HG02840 (cell line): ENCODE measurements around the gene NFKBIB.

Source experiments
- ATAC-seq: cut with Tn5 transposase; IDR thresholded peaks from one replicate; pipeline ENCODE4 v1.9.1; 2021; ENCODE audit warnings: mild to moderate bottlenecking, moderate library complexity, moderate number of reproducible peaks; ENCODE audit not compliant: unreplicated experiment, low FRiP score

NFKBIB gene

GRCh38 chr19:38901683-38902082, 1.9 kb downstream of the NFKBIB start:
- no peak for ATAC-seq

- no peak for ATAC-seq
Measured at GRCh38 chr19:38904581-38905539, 5.1 kb downstream of the NFKBIB start.

GRCh38 chr19:38905620-38906019, 5.9 kb downstream of the NFKBIB start:
- no peak for ATAC-seq

- no peak for ATAC-seq
Measured at GRCh38 chr19:38907227-38907626, 7.5 kb downstream of the NFKBIB start.

GRCh38 chr19:38907670-38908069, 7.9 kb downstream of the NFKBIB start:
- no peak for ATAC-seq

DNA sequence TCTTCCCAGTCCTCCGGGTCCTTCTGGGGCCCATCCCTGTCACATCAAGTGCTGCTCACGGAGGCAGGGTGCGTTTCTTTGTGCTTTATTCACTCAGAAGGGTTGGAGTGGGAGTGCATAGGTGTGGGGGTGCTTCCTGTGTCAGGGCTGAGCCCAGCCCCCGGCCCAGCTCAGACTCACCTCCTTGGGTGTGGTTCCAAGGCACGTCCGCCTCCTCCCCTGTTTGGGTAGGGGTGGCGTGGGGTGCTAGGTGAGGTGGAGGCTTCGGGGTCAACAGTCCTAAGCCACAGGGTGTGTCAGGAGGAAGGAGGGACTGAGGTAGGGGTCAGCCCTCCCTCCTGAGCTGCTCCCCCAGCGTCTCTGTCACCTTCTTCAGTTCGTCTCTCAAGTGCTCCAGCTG, 9.1 kb downstream of the NFKBIB start:
- no peak for ATAC-seq

DNA sequence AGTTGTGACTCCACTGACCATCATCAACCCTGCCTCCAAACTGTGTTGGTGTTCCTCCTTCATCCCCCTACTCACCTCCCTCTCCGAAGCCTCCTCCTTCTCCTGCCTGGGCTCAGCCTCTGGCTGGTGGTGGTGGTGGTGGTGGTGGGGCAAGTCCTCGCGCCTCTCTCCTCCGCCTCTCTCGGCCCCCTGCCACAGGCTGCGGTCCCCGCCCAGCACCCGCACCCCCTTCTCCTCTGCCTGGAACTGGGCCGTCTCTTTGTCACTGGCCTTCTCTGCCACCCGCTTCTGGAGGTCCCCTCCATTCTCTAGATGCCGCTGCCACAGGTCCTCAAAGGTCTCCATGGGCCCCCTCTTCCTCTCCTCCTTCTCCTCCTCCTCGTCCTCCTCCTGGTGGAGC, 10.7 kb downstream of the NFKBIB start:
- no peak for ATAC-seq

DNA sequence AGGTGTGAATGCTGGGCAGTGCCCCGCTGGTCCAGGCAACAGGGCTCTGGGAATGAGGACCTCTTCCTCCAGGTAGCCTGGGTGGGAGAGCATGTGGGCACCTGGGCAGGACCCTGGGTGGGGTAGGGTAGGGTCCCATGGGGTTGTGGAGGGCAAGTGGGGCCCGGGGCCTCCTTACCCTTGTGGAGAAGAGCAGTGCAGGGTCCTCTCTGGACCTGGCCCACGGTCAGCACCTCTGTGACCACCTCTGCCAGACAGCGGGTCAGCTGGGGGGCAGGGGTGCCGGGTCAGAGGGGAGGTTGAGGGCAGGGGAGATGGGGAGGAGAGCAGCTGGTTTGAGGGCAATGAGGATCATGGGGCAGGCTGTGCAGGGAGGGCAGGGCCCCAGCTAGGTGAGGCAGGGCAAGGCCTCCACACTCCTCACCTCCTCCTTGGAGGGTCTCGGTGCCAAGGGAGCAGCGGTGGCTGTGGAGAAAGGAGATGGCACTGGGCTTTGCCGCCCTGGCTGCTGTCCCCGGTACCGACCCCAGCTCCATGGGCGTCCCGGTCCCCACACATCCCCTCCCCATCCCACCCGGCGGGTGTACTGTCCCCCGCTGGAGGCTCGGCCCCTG, 11.7 kb downstream of the NFKBIB start:
- no peak for ATAC-seq

DNA sequence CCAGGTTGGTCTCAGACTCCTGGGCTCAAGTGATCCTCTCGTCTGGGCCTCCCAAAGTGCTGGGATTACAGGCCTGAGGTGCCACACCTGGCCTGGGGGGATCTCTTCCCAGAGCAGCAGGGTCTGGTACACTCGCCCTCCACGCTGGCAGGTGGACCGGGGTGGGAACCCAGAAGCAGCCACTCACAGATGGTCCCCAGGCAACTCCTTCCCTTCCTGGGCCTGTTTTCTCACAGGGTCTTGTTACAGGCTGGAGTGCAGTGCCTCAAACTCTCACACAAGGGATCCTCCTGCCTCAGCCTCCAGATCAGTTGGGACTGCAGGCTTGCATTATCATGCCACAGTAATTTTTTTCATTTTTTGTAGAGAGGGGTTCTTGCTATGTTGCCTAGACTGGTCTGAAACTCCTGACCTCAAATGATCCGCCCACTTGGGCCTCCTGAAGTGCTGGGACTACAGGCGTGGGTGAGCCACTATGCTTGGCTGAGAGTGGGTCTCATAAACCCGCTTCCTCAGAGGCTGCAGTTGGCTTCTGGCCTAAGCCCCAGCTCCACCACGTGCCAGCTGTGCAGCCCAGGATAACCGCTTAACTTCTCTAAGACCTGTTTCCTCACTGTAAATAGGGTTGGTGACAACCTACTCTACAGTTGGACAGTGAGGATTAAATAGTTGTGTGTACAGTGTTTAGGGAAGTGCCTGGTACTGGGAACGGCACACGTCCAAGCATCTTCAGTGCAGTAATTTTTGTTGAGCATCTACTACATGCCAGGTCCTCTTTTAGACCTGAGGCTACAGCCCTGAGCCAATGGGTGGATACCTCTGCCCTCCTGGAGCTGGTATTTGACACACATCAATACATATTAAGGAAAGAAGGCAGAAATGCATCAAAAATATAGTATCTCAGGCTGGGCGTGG, 13.1 kb downstream of the NFKBIB start:
- no peak for ATAC-seq

DNA sequence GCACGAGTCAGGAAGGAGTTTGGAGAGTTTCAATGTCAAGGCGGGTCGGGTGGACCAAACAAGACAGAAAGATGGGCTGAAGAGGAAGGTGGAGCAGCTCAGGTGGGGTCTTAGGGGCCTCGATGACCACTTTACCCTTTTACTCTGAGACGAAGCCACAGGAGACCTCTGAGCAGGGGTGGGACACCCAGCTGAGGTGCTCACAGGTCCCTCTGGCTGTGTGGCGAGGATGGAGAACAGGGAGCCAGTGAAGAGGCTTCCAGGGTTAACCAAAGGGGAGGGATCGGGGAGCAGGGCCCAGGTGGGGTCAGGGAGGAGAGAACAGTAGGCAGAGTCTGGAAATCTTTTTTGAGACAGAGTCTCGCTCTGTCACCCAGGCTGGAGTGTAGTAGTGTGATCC, 14.2 kb downstream of the NFKBIB start:
- ATAC-seq: no peak

DNA sequence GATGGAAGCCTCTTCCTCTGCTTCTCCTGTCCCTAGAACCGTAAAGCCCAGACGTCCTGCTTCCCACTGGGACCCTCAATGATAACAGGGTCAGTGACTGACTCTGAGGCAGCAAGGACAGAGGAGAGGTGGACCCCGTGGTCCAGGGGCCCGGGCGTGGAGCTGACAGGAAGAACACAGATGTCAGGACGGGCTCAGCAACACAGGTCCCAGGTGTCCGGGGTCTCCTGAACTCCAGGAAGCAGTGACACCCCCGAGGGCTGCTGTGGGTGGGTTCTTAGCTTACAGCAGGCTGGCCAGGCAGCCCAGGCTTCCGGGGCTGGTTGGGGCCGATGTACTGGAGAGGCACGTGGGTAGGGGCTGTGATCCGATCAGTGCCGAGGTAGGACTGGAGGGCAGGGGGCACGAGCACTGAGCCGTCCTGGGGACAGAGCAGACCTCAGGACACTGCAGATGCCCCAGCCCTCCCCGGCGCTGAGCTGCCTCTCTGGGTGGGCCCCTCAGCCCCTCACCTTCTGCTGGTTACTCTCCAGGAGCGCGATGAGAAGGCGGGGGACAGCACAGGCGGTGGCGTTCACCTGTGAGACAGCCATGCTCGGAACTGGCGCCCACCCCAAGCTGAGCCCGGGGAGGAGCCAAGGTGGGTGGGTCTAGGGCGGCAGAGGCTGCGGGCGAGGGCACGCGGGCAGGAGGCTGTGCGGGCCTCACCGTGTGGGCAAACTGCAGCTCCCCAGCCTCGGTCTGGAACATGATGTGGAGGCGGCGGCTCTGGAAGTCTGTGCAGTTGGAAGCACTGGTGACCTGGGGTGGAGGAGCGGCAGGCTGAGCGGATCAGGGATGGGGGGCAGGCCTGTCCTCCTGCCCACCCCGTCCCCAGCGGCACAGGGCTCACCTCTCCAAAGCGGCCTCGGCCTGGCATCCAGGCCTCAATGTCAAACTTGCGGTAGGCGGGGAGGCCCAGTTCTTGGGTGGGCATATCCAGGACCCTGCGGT, 15.9 kb downstream of the NFKBIB start:
- ATAC-seq: no peak

DNA sequence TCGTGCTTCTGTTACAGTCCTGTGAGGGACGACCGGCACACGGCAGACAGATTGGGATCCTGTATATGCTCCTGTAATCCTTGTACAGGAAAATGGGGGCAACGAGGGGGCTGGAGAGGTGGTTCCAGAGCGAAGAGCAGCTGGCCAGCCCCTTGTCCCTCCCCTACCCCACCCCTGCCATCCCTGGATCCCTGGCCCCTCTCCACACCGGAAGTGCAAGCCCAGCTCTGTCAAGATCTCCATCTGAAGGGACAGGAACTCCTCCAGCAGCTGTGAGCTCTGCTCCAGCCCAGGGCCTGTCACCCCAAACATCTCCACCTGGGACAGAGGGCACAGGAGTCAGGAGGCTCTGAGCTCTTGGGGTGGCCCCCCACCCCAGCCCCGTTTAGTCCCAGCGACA, 17.7 kb downstream of the NFKBIB start:
- no peak for ATAC-seq

- ATAC-seq: no peak
Measured at GRCh38 chr19:38917921-38918491, 18.2 kb downstream of the NFKBIB start.

- ATAC-seq: no peak
Measured at GRCh38 chr19:38918526-38918925, 18.8 kb downstream of the NFKBIB start.

DNA sequence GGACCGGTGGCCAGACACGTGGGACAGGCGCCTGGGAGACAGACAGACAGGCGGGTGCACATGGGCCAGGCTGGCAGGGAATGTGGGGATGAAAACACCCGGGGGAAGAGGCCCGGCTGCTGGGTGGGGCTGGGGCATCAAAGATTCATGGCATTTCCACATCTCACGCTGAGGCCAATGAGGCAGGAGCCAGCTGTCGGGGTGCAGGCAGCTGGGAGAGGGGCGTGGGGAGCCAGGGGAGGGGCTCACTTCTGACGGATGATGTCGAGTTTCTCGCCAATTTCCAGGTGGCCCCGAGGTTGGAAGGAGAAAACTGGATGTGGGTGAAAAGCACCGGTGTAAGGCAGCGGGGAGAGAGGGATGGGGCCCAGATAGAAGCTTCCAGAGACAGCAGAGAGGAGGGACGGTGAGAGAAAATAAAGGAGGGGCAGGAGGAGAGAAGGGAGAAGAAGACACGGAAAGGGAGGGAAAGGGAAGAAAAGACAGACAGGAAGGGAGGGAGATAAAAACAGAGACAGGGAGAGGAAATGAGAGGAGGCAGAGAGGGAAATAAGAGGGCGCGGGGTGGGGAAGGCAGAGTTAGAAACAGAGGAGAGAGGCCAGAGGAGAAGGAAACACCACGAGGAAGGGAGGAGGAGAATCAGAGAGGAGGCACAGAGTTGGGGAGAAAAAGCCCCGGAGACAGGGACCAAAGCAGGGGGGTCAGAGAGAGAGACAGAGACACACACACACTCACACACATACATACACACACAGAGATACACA, 20.2 kb downstream of the NFKBIB start:
- no peak for ATAC-seq

- ATAC-seq: no peak
Measured at GRCh38 chr19:38920602-38921419, 21.0 kb downstream of the NFKBIB start.

GRCh38 chr19:38921420-38922274, 21.9 kb downstream of the NFKBIB start:
- no peak for ATAC-seq
